NCI-H82 (cell line): ENCODE results near the gene FAM219A.
"Not testable (repeated sequence)": the region's sequence is repeated elsewhere in the genome, so short reads cannot be mapped to it uniquely, and the experiment has no call there.

Experiments
- DNase-seq: peaks from one replicate; lab custom pipeline; 2025; lab: John Stamatoyannopoulos, UW

Gene FAM219A

DNA sequence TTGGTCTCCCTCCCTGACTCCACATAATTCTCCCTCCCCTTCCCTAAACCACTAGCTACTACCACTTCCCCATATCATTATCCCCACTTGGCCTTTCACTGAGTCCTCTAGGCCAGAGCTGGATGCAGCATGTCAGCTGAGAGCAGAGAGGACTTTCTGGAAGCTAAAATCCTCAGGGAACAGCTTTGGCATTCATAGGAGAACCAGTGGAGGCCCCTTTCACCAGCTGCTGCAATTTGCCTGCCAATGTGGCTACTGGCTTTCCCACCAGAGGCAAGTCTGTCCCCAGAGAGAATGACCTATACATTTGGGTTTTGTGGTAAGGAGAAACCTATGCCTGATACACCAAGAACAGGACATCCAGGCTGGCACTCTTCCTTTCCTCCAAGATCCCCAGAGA lies 14.4 kb downstream of the FAM219A start:
- DNase-seq: no peak

GRCh38 chr9:34443533-34443932 lies 14.8 kb downstream of the FAM219A start:
- DNase-seq: no peak

DNA sequence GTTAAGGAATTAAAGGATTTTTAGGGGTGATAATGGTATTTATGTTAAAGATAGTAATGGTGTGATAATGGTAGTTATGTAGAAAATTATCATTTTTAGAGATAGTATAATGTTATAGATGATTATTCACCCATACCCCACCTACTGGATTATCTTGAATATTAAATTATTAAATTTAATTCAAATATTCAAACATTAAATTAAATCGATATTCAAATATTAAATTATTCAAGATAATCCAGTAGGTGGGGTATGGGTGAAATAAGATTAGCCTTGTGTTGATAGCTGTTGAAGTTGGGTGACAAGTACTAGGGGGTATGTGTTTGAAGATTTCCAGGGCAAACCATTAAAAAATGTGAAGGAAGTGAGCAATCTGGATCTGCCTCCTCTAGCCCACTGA lies 15.6 kb downstream of the FAM219A start:
- DNase-seq: no peak

DNA sequence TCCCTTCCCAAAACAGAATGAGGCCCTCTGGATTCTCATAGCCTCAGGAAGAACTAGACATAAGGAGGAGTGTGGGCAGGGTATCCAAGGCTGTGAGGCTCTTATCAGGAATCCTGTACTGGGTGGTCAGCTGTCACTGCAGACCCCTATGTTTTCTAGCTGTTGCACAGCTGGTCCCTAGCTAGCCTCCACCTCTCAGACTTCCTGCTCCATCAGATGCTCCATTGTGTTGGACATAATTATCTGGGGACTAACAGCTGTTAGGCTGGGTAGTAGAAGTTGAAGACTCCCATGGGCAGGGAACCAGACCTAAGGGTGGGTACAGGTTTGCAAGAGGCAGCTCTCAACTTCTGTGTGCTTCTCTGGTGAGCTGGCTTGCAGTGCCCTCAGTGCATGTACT lies 18.4 kb downstream of the FAM219A start:
- DNase-seq: no peak

DNA sequence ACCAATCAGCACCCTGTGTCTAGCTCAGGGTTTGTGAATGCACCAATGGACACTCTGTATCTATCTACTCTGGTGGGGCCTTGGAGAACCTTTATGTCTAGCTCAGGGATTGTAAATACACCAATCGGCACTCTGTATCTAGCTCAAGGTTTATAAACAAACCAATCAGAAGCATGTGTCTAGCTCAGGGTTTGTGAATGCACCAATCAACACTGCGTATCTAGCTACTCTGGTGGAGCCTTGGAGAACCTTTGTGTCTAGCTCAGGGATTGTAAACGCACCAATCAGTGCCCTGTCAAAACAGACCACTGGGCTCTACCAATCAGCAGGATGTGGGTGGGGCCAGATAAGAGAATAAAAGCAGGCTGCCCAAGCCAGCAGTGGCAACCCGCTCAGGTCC lies 19.9 kb downstream of the FAM219A start:
- not testable (repeated sequence) for DNase-seq

- DNase-seq: not testable (repeated sequence)
Observed at GRCh38 chr9:34437926-34438307, 20.5 kb downstream of the FAM219A start.

GRCh38 chr9:34437006-34437925 lies 21.1 kb downstream of the FAM219A start:
- DNase-seq: peak; percentile 85

DNA sequence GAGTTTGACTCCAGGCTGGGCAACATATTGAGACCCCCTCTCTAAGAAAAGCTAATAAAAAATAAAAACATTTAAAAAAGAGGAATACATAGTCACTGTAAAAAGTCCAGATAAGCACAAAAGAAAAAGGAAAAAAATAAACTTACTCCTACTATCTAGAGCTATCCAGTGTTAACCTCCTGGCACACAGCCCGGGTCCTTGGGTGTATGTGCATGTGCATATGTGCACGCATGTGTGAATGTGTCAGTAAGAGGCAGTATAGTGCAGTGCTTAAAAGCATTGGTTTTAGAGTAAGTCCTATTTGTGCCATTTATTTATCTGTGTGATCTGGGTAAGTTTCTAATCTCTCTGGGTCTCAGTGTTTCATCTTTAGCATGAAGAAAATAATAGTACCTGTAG lies 26.7 kb downstream of the FAM219A start:
- no peak for DNase-seq

GRCh38 chr9:34430843-34431437 lies 27.4 kb downstream of the FAM219A start:
- no peak for DNase-seq

- peak; percentile 87 for DNase-seq
Observed at GRCh38 chr9:34428325-34428958, 29.9 kb downstream of the FAM219A start.

GRCh38 chr9:34426347-34427074 lies 31.9 kb downstream of the FAM219A start:
- DNase-seq: no peak

GRCh38 chr9:34419716-34420504 lies 38.5 kb downstream of the FAM219A start:
- no peak for DNase-seq

GRCh38 chr9:34417734-34418133 lies 40.6 kb downstream of the FAM219A start:
- no peak for DNase-seq

- DNase-seq: peak; percentile 30
Observed at GRCh38 chr9:34413231-34413852, 45.0 kb downstream of the FAM219A start.

DNA sequence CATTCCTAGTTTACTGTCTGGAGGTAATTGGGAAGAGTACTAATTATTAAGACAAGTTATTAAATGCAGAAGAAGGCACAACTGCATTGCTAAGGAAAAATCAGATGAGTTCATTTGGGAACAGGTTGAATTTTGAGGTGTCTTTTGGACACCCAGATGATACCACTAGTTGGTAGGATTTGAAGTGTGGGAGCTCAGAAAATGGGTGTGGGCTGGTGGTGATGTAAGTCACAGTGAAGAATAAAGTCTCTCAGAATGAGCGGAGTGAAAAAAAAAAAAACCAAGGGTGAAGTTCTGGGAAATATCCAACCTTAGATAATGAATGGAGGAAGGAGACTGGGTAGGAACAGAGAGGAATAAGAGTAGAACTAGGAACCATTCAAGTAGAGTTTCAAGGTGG lies 46.0 kb downstream of the FAM219A start:
- no peak for DNase-seq

DNA sequence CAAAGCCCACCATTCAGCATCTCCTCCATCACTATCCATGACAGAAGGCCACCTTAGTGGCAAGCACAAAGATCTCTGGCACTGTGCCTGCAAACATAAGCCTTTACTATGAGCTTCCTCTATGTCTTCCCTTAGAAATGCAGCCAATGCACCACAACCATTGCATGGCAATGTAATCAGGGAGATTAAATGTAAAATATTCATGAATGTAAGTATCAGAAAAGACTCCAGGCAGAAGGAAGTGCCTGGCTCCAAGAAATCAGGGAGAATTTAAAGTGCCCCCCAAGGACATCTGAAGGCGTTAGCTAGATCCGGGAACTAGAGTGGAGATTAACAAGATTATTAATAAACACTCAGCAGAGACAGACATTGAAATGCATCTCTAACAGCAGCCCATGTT lies 49.2 kb downstream of the FAM219A start:
- DNase-seq: peak; percentile 45

DNA sequence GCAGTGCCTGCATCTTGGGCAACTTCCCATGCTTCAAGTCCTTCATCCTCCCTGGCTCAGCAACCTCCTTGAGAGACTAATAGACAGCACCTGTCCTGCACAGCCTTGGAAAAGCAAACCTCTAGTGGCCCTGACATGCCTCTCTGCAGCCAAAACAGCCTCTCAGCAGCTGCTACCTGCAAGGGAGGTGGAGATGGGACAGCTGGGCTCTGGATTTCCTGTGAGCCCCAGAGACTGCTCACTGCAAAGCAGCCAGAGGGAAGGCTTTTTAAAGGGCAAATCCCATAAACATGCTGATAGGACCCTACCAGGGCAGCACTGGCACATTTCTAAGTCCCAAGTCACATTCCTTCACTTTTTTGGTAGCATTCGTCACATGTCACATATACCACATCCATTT lies 50.2 kb downstream of the FAM219A start:
- DNase-seq: peak; percentile 53

- DNase-seq: no peak
Observed at GRCh38 chr9:34406219-34406618, 52.2 kb downstream of the FAM219A start.

GRCh38 chr9:34405719-34406118 lies 52.7 kb downstream of the FAM219A start:
- no peak for DNase-seq

DNA sequence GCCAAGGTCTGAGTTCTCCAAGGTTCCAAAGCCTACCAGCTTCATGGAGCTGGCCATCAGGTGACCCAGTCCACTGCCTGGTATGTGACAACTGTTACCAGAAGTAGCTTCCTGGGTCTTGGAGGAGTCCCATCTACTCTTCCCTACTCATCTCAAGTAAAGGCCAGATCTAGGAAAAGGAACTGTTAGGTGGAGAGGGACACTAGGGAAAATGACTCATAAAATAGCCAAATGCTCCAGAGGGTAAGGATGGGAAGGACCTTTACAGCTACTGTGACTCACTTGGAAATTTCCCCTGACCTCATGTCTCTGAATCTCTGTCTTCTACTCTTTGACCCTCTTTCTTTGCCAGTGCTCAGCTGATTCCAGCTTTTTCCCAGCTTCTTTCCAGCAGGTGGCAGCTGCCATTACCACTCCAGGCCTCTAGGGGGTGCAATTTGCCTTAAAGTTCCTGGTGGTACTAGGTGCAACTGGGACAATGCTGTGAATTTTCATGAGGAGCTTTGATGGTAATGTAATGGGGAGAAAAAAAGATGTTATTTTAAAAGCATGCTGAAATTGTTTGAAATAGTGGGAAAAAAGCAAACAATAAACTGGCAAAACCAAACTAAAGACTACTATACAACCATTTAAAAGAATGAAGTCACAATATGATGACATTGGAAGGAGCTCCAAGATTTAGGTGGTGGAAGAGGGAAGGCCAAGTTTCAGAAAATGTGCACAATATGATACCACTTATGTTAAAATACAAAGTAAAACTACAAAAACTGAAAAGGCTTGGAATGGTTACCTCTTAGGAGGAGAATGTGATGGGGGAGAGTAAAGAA lies 54.6 kb downstream of the FAM219A start:
- peak; percentile 75 for DNase-seq
